HG03064 (cell line): ENCODE measurements around the gene ZNF547.
"Not testable (repeated sequence)": the region's sequence is repeated elsewhere in the genome, so short reads cannot be mapped to it uniquely, and the experiment has no call there.

Source experiments
- ATAC-seq: cut with Tn5 transposase; IDR thresholded peaks from one replicate; pipeline ENCODE4 v1.9.1; 2021; ENCODE audit warnings: low read depth; ENCODE audit not compliant: unreplicated experiment

ZNF547 gene

GRCh38 chr19:57366776-57367175 is 3.4 kb downstream of the ZNF547 start:
- ATAC-seq, result no peak

GRCh38 chr19:57374179-57374578 is 10.8 kb downstream of the ZNF547 start:
- no peak for ATAC-seq

- ATAC-seq, result not testable (repeated sequence)
Observed at GRCh38 chr19:57374647-57375046, 11.3 kb downstream of the ZNF547 start.

GRCh38 chr19:57376151-57376550 is 12.8 kb downstream of the ZNF547 start:
- no peak for ATAC-seq

GRCh38 chr19:57377498-57378146 is 14.3 kb downstream of the ZNF547 start:
- no peak for ATAC-seq

- ATAC-seq, result no peak
Observed at GRCh38 chr19:57380923-57381322, 17.6 kb downstream of the ZNF547 start.

GRCh38 chr19:57382806-57383488 is 19.6 kb downstream of the ZNF547 start:
- no peak for ATAC-seq

- no peak for ATAC-seq
Observed at GRCh38 chr19:57389194-57389729, 25.9 kb downstream of the ZNF547 start.

- peak; percentile 94 for ATAC-seq
Observed at GRCh38 chr19:57389730-57390598, 26.6 kb downstream of the ZNF547 start, which contains the start of gene ZNF548. Gene ZNF548 (plus strand): TSS chr19:57389854. CDS start chr19:57390100, 246 bp downstream.

- ATAC-seq, result no peak
Observed at GRCh38 chr19:57395710-57396109, 32.4 kb downstream of the ZNF547 start.

- no peak for ATAC-seq
Observed at GRCh38 chr19:57398868-57399267, 35.5 kb downstream of the ZNF547 start.

- ATAC-seq, result no peak
Observed at GRCh38 chr19:57403737-57404563, 40.6 kb downstream of the ZNF547 start.

GRCh38 chr19:57406516-57407123 is 43.3 kb downstream of the ZNF547 start:
- no peak for ATAC-seq

- ATAC-seq, result peak; percentile 97
Observed at GRCh38 chr19:57410877-57411671, 47.7 kb downstream of the ZNF547 start, which contains the start of gene ZNF17. Gene ZNF17 (plus strand): TSS chr19:57411161. CDS start chr19:57413616, 2,455 bp downstream.

- ATAC-seq, result no peak
Observed at GRCh38 chr19:57419439-57419838, 56.1 kb downstream of the ZNF547 start.

GRCh38 chr19:57421037-57421436 is 57.7 kb downstream of the ZNF547 start:
- ATAC-seq, result no peak
